ENCODE data around the gene KCNK6.
"Not testable (repeated sequence)": the region's sequence is repeated elsewhere in the genome, so short reads cannot be mapped to it uniquely, and the experiment has no call there.

KCNK6 gene

DNA sequence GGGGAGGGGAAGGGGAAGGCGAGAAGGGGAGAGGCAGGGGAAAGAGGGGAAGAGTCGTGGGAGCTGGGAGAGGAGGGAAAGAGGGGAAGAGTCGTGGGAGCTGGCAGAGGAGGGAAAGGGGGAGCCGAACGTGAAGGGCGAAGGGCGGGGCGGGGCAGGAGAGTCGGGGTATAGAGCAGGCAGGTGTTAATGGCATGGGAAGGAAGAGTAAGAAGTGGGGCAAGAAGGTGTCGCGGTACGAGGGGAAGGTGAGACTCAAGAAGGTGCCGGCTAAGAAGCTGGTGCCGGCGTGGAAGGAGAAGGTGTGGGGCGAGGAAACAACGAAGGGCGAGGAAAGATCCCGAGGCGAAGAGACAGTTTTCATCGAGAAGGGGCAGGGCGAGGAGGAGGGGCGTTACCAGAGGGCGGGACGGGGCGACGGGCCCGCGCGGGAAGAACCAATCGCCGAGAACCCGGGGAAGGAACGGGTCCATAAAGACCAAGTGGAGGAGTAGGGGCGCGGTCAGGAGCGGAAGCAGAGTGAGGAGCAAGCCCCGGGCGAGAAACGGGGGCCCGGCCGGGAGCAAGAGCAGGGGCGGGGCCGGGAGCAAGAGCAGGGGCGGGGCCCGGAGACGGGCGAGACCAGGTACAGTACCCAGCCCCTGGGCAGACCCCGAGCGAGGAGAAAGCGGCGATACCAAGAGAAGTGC is 16.4 kb downstream of the KCNK6 start:
- 0% methylated on average over 47 of the region's 52 CpGs for WGBS (ENCODE audit: insufficient coverage)
- ChIA-PET POLR2A (interaction anchor here (2.5 kb wide), 1 partner anchor 38 kb away, joined by 13 read pairs; the partner anchor contains the start of gene PSMD8), CTCF (interaction anchor here (0.7 to 6.7 kb wide), 9 partner anchors 19 to 109 kb away, joined by 3 to 62 read pairs (median 3); partner anchors contain the start of gene PSMD8)
- no peaks in the 10 kb centered on the region for H3K36me3 ChIP-seq (ENCODE audit: control insufficient read depth in 4 of 4, insufficient read depth in 4 of 4, low read length in 3 of 4)
- DNase-seq, result peak; percentile 95 to 97 (median 97)
- no peaks in the 10 kb centered on the region for H3K9me3 ChIP-seq (ENCODE audit: control extremely low read depth in 1 of 5, control insufficient read depth in 4 of 5, insufficient read depth in 2 of 5, low read depth in 1 of 5, low read length in 4 of 5)
- peak overlapping the region; percentile 61 to 93 (median 81) for H3K4me3 ChIP-seq (ENCODE audit: control insufficient read depth in 1 of 7, extremely low read depth in 1 of 7, insufficient read depth in 4 of 7, low read depth in 2 of 7, low read length in 6 of 7)
- peaks cover 0 to 15% (median 9%) of the 10 kb centered on the region in 4 experiments for H3K4me1 ChIP-seq (ENCODE audit: control extremely low read depth in 1 of 4, control insufficient read depth in 4 of 4, insufficient read depth in 4 of 4, low read length in 3 of 4)
- no peaks in the 10 kb centered on the region for H3K27me3 ChIP-seq (replicated peaks in 2 of 5; ENCODE audit: control insufficient read depth in 4 of 5, insufficient read depth in 5 of 5, low read length in 4 of 5)
- H3K27ac ChIP-seq (ENCODE audit: insufficient read depth in 1 of 2, low read depth in 1 of 2, low read length in 2 of 2, poor library complexity in 1 of 2, severe bottlenecking in 2 of 2), result peak overlapping the region in 1 of 2 experiments; percentile 75

DNA sequence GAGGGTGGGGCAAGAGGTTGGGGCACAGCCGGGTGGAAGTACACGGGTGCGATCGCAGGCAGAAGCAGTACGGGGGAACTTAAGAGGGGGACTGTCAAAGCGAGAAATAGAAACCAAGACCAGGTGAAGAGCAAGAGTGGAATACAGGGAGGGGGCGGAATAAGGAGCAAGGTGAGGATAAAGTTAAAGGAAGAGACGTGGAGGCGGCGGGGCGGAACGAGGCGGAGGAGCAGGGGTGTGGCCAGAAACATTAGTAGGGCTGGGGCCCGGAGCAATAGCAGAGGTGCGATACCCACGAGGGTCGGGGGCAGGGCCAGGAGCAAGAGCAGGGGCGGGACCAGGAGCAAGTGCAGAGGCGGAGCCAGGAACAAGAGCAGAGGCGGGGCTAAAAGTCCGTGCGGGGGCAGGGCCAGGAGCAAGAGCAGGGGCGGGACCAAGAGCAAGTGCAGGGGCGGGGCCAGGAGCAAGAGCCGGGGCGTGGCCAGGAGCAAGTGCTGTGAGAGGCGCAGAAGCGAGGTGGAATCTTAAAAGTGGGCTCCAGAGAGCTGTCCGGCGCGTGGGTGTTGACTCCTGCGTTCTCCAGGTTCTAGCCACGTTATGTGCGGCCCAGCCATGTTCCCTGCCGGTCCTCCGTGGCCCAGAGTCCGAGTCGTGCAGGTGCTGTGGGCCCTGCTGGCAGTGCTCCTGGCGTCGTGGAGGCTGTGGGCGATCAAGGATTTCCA is 17.2 kb downstream of the KCNK6 start:
- ChIA-PET CTCF (interaction anchor here (0.9 to 6.7 kb wide), 5 partner anchors 16 to 110 kb away, joined by 3 to 62 read pairs (median 3); no protein-coding TSS in a partner anchor), POLR2A (interaction anchor here (0.7 to 2.5 kb wide), 2 partner anchors 37 to 55 kb away, joined by 3 to 13 read pairs; partner anchors contain the start of gene PSMD8)
- Histone ChIP-seq H3K4me1 (ENCODE audit: control extremely low read depth in 1 of 4, control insufficient read depth in 4 of 4, insufficient read depth in 4 of 4, low read length in 3 of 4) (peaks cover 0 to 15% (median 9%) of the 10 kb centered on the region in 4 experiments), H3K9me3 (ENCODE audit: control extremely low read depth in 1 of 5, control insufficient read depth in 4 of 5, insufficient read depth in 2 of 5, low read depth in 1 of 5, low read length in 4 of 5) (no peaks in the 10 kb centered on the region), H3K4me3 (ENCODE audit: control insufficient read depth in 1 of 7, extremely low read depth in 1 of 7, insufficient read depth in 4 of 7, low read depth in 2 of 7, low read length in 6 of 7) (peak overlapping the region; percentile 61 to 93 (median 81)), H3K36me3 (ENCODE audit: control insufficient read depth in 4 of 4, insufficient read depth in 4 of 4, low read length in 3 of 4) (no peaks in the 10 kb centered on the region), H3K27ac (ENCODE audit: insufficient read depth in 1 of 2, low read depth in 1 of 2, low read length in 2 of 2, poor library complexity in 1 of 2, severe bottlenecking in 2 of 2) (peak overlapping the region in 1 of 2 experiments; percentile 75), H3K27me3 (replicated peaks in 2 of 5; ENCODE audit: control insufficient read depth in 4 of 5, insufficient read depth in 5 of 5, low read length in 4 of 5) (no peaks in the 10 kb centered on the region)
- peak; percentile 95 to 97 (median 97) for DNase-seq
- WGBS (ENCODE audit: insufficient coverage), result 6% methylated on average over 41 of the region's 41 CpGs

DNA sequence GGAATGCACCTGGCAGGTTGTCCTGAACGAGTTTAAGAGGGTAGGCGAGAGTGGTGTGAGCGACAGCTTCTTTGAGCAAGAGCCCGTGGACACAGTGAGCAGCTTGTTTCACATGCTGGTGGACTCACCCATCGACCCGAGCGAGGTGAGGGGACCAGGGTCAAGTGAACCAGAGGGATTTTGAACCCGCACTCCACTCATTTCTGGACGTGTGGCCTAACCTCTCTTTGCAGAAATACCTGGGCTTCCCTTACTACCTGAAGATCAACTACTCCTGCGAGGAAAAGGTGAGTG is 17.7 kb downstream of the KCNK6 start:
- Histone ChIP-seq H3K27ac (ENCODE audit: insufficient read depth in 1 of 2, low read depth in 1 of 2, low read length in 2 of 2, poor library complexity in 1 of 2, severe bottlenecking in 2 of 2) (peak overlapping the region in 1 of 2 experiments; percentile 75), H3K9me3 (ENCODE audit: control extremely low read depth in 1 of 5, control insufficient read depth in 4 of 5, insufficient read depth in 2 of 5, low read depth in 1 of 5, low read length in 4 of 5) (no peaks in the 10 kb centered on the region), H3K4me3 (ENCODE audit: control insufficient read depth in 1 of 7, extremely low read depth in 1 of 7, insufficient read depth in 4 of 7, low read depth in 2 of 7, low read length in 6 of 7) (peak overlapping the region; percentile 6 to 93 (median 80)), H3K36me3 (ENCODE audit: control insufficient read depth in 4 of 4, insufficient read depth in 4 of 4, low read length in 3 of 4) (no peaks in the 10 kb centered on the region), H3K4me1 (ENCODE audit: control extremely low read depth in 1 of 4, control insufficient read depth in 4 of 4, insufficient read depth in 4 of 4, low read length in 3 of 4) (peaks cover 0 to 15% (median 9%) of the 10 kb centered on the region in 4 experiments), H3K27me3 (replicated peaks in 2 of 5; ENCODE audit: control insufficient read depth in 4 of 5, insufficient read depth in 5 of 5, low read length in 4 of 5) (no peaks in the 10 kb centered on the region)
- 63% methylated on average over 9 of the region's 10 CpGs for WGBS (ENCODE audit: insufficient coverage)
- no peak for DNase-seq
- CTCF ChIA-PET, result interaction anchor here (1.1 kb wide), 1 partner anchor 17 kb away, joined by 3 read pairs; no protein-coding TSS in a partner anchor
- POLR2A ChIA-PET, result interaction anchor here (0.7 to 2.5 kb wide), 2 partner anchors 37 to 55 kb away, joined by 3 to 13 read pairs; partner anchors contain the start of gene PSMD8

DNA sequence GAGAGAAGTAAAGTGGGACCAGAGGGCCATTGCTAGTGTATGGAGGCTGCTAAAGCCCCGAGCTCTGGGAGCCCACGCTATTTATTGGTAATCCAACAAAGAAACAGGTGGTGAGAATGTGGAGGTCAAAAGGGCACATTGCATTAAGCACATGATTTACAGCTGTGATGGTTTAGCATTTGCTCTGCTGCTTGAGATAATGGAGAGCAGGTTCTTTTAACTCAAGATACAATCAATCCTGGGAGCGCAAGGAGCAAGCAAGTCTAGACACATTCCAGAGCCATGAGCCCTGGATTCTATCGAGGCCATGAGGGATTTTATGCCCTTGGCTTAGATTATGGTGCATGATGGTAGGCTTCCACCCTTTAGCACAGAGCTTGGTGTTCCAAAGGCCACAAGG is 19.4 kb downstream of the KCNK6 start:
- peaks cover 0 to 15% (median 9%) of the 10 kb centered on the region in 4 experiments for H3K4me1 ChIP-seq (ENCODE audit: control extremely low read depth in 1 of 4, control insufficient read depth in 4 of 4, insufficient read depth in 4 of 4, low read length in 3 of 4)
- H3K4me3 ChIP-seq (ENCODE audit: control insufficient read depth in 1 of 7, extremely low read depth in 1 of 7, insufficient read depth in 4 of 7, low read depth in 2 of 7, low read length in 6 of 7); POLR2A ChIA-PET; H3K9me3 ChIP-seq (ENCODE audit: control extremely low read depth in 1 of 5, control insufficient read depth in 4 of 5, insufficient read depth in 2 of 5, low read depth in 1 of 5, low read length in 4 of 5); DNase-seq; H3K27ac ChIP-seq (ENCODE audit: insufficient read depth in 1 of 2, low read depth in 1 of 2, low read length in 2 of 2, poor library complexity in 1 of 2, severe bottlenecking in 2 of 2); H3K36me3 ChIP-seq (ENCODE audit: control insufficient read depth in 4 of 4, insufficient read depth in 4 of 4, low read length in 3 of 4); H3K27me3 ChIP-seq (replicated peaks in 2 of 5; ENCODE audit: control insufficient read depth in 4 of 5, insufficient read depth in 5 of 5, low read length in 4 of 5): not testable (repeated sequence)
- CTCF ChIA-PET, result interaction anchor here (0.6 to 1.4 kb wide), 4 partner anchors 96 to 104 kb away, joined by 3 to 5 read pairs (median 4); no protein-coding TSS in a partner anchor
- 88% methylated on average over 4 of the region's 4 CpGs for WGBS (ENCODE audit: insufficient coverage)

DNA sequence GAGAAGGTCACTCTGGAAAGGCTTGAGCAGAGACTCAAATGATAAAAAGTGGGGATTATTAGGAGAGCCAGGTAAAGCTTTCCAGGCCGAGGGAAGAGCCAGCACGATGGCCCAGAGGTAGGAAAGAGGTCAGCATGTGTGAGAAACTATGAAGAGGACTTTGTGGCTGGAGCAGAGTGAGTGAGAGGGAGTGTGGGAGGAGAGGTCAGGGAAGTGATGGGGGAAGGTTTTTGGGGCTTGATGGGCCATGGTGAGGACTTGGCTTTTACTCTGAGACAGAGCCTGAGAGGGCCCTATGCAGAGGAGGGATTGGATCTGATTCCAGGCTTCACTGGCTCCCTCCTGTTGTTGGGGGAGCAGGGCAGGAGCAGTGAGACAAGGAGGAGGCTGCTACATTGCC is 21.3 kb downstream of the KCNK6 start:
- Histone ChIP-seq H3K36me3 (ENCODE audit: control insufficient read depth in 4 of 4, insufficient read depth in 4 of 4, low read length in 3 of 4) (peaks cover 0 to 7% (median under 1%) of the 10 kb centered on the region in 4 experiments), H3K27ac (ENCODE audit: insufficient read depth in 1 of 2, low read depth in 1 of 2, low read length in 2 of 2, poor library complexity in 1 of 2, severe bottlenecking in 2 of 2) (no peak overlapping the region), H3K4me3 (ENCODE audit: control insufficient read depth in 1 of 7, extremely low read depth in 1 of 7, insufficient read depth in 4 of 7, low read depth in 2 of 7, low read length in 6 of 7) (no peak overlapping the region), H3K27me3 (replicated peaks in 2 of 5; ENCODE audit: control insufficient read depth in 4 of 5, insufficient read depth in 5 of 5, low read length in 4 of 5) (no peaks in the 10 kb centered on the region), H3K4me1 (ENCODE audit: control extremely low read depth in 1 of 4, control insufficient read depth in 4 of 4, insufficient read depth in 4 of 4, low read length in 3 of 4) (peaks cover 0 to 14% (median 9%) of the 10 kb centered on the region in 4 experiments), H3K9me3 (ENCODE audit: control extremely low read depth in 1 of 5, control insufficient read depth in 4 of 5, insufficient read depth in 2 of 5, low read depth in 1 of 5, low read length in 4 of 5) (no peaks in the 10 kb centered on the region)
- POLR2A ChIA-PET, result no interaction called here
- CTCF ChIA-PET, result no interaction called here
- 100% methylated on average over 2 of the region's 2 CpGs for WGBS (ENCODE audit: insufficient coverage)
- no peak for DNase-seq

DNA sequence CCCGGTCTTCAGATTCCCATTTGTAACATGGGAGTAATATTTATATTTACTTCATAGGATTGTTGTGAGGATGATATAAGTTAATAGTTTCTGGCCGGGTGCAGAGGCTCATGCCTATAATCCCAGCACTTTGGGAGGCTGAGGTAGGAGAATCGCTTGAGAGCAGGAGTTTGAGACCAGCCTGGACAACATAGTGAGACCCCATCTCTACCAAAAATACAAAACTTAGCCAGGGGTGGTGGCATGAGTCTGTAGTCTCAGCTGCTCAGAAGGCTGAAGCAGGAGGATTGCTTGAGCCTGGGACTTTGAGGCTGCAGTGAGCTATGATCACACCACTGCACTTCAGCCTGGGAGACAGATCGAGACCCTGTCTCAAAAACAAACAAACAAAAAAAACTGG is 27.2 kb downstream of the KCNK6 start:
- ChIA-PET CTCF (no interaction called here), POLR2A (no interaction called here)
- no peaks in the 10 kb centered on the region for H3K4me1 ChIP-seq (ENCODE audit: control extremely low read depth in 1 of 4, control insufficient read depth in 4 of 4, insufficient read depth in 4 of 4, low read length in 3 of 4)
- 100% methylated on average over 1 of the region's 4 CpGs for WGBS (ENCODE audit: insufficient coverage)
- H3K9me3 ChIP-seq (ENCODE audit: control extremely low read depth in 1 of 5, control insufficient read depth in 4 of 5, insufficient read depth in 2 of 5, low read depth in 1 of 5, low read length in 4 of 5), result no peaks in the 10 kb centered on the region
- H3K27ac ChIP-seq (ENCODE audit: insufficient read depth in 1 of 2, low read depth in 1 of 2, low read length in 2 of 2, poor library complexity in 1 of 2, severe bottlenecking in 2 of 2), result no peak overlapping the region
- H3K36me3 ChIP-seq (ENCODE audit: control insufficient read depth in 4 of 4, insufficient read depth in 4 of 4, low read length in 3 of 4), result peaks cover 0 to 7% (median 3%) of the 10 kb centered on the region in 4 experiments
- H3K27me3 ChIP-seq (replicated peaks in 2 of 5; ENCODE audit: control insufficient read depth in 4 of 5, insufficient read depth in 5 of 5, low read length in 4 of 5), result peaks cover 0 to 2% (median 0%) of the 10 kb centered on the region in 5 experiments
- no peak for DNase-seq
- H3K4me3 ChIP-seq (ENCODE audit: control insufficient read depth in 1 of 7, extremely low read depth in 1 of 7, insufficient read depth in 4 of 7, low read depth in 2 of 7, low read length in 6 of 7), result no peak overlapping the region
